ENCODE measurements around the gene SORCS1.

SORCS1 gene

DNA sequence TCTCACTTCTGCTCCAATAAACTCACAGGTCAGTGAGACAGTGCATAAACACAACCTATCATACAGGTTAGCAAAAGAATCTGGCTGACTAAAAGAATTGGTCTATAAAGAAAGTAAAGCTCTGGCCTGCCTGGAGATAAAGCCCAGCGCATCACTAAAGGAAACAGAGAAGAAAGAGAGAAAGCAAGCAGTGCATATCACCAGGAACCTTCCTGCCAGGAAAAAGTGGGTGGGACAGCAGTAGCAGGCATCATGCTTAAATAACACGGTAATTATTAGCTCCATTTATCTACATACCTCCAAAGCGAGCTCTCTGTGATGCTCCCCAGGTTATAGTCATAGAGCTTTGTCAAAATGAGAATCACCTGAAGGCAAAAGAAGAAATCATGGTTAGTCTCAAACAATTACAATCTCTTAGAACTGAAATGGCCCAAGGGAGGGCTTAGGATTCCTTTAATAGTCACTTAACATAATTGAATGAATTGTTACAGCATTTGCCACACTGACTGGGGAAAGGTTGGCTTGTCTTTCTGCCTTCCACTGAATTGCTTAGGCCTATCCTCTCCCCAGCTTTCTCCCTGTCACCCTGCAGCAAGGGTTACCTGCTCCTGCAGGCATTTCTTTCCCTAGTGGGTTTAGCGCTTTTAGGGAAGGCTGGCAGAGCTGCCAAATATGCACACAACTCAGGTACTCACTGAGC, 208.1 kb downstream of the SORCS1 start:
- H3K36me3 ChIP-seq (ENCODE audit: control insufficient read depth in 1 of 2, insufficient read depth in 2 of 2, low read length in 2 of 2), result no peaks in the 10 kb centered on the region
- H3K27ac ChIP-seq (ENCODE audit: low read depth, low read length), result no peak overlapping the region
- peaks cover 0 to 6% of the 10 kb centered on the region in 2 donors for H3K9me3 ChIP-seq (ENCODE audit: control insufficient read depth in 1 of 2, low read length in 2 of 2)
- H3K4me3 ChIP-seq (ENCODE audit: low read depth in 1 of 2, low read length in 2 of 2), result no peak overlapping the region
- peaks cover 0 to 4% of the 10 kb centered on the region in 2 donors for H3K4me1 ChIP-seq (ENCODE audit: control insufficient read depth in 1 of 2, insufficient read depth in 2 of 2, low read length in 2 of 2)
- H3K9ac ChIP-seq (ENCODE audit: low read depth in 1 of 2, low read length in 2 of 2), result no peak overlapping the region
- no peaks in the 10 kb centered on the region for H3K27me3 ChIP-seq (ENCODE audit: control insufficient read depth in 1 of 2, insufficient read depth in 2 of 2, low read length in 2 of 2)

DNA sequence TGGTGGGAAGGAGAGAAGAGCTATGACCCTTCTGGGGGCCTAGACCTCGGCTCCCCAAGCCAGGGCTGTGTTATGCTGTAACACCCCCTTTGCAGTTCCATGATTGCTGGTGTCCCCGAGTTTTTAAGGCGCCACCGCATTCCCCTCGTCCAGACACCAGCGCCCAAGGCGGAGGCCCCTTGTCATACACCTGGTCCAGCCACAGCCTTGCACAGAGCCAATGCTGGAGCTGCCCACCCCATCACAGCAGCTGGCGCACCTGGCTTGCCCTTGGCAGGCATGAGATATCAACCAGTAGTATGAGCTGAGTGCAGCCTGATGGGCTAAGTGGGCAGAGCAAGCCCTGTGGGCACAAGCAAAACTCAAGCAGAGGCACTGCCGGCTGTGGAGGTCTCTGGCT, 209.4 kb downstream of the SORCS1 start:
- no peaks in the 10 kb centered on the region for H3K27me3 ChIP-seq (ENCODE audit: control insufficient read depth in 1 of 2, insufficient read depth in 2 of 2, low read length in 2 of 2)
- H3K4me1 ChIP-seq (ENCODE audit: control insufficient read depth in 1 of 2, insufficient read depth in 2 of 2, low read length in 2 of 2), result peaks cover 0 to 4% of the 10 kb centered on the region in 2 donors
- H3K9me3 ChIP-seq (ENCODE audit: control insufficient read depth in 1 of 2, low read length in 2 of 2), result peaks cover 0 to 6% of the 10 kb centered on the region in 2 donors
- no peak overlapping the region for H3K27ac ChIP-seq (ENCODE audit: low read depth, low read length)
- no peak overlapping the region for H3K4me3 ChIP-seq (ENCODE audit: low read depth in 1 of 2, low read length in 2 of 2)
- H3K9ac ChIP-seq (ENCODE audit: low read depth in 1 of 2, low read length in 2 of 2), result no peak overlapping the region
- H3K36me3 ChIP-seq (ENCODE audit: control insufficient read depth in 1 of 2, insufficient read depth in 2 of 2, low read length in 2 of 2), result no peaks in the 10 kb centered on the region

DNA sequence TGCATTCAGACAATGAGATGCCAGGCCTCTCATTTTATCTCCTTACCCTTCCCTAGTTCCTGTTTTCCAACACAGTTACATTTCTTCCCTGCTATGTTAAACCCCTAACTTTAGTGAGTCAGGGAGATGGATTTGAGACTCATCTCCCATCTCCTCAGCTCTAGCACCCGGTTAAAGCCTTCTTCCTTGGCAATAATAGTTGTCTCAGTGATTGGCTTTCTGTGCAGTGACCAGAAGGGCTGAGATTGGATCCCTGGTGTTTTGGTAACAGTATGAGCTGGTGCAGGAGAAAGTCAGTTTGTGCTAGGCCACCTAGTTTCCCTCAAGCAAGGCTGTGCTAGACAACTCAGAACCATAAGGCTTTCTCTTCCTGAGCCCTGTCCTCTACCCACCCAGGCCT, 212.5 kb downstream of the SORCS1 start:
- no peaks in the 10 kb centered on the region for H3K36me3 ChIP-seq (ENCODE audit: control insufficient read depth in 1 of 2, insufficient read depth in 2 of 2, low read length in 2 of 2)
- no peak overlapping the region for H3K9ac ChIP-seq (ENCODE audit: low read depth in 1 of 2, low read length in 2 of 2)
- peaks cover 0 to 6% of the 10 kb centered on the region in 2 donors for H3K9me3 ChIP-seq (ENCODE audit: control insufficient read depth in 1 of 2, low read length in 2 of 2)
- H3K4me1 ChIP-seq (ENCODE audit: control insufficient read depth in 1 of 2, insufficient read depth in 2 of 2, low read length in 2 of 2), result no peaks in the 10 kb centered on the region
- H3K27me3 ChIP-seq (ENCODE audit: control insufficient read depth in 1 of 2, insufficient read depth in 2 of 2, low read length in 2 of 2), result no peaks in the 10 kb centered on the region
- H3K4me3 ChIP-seq (ENCODE audit: low read depth in 1 of 2, low read length in 2 of 2), result no peak overlapping the region
- no peak overlapping the region for H3K27ac ChIP-seq (ENCODE audit: low read depth, low read length)

DNA sequence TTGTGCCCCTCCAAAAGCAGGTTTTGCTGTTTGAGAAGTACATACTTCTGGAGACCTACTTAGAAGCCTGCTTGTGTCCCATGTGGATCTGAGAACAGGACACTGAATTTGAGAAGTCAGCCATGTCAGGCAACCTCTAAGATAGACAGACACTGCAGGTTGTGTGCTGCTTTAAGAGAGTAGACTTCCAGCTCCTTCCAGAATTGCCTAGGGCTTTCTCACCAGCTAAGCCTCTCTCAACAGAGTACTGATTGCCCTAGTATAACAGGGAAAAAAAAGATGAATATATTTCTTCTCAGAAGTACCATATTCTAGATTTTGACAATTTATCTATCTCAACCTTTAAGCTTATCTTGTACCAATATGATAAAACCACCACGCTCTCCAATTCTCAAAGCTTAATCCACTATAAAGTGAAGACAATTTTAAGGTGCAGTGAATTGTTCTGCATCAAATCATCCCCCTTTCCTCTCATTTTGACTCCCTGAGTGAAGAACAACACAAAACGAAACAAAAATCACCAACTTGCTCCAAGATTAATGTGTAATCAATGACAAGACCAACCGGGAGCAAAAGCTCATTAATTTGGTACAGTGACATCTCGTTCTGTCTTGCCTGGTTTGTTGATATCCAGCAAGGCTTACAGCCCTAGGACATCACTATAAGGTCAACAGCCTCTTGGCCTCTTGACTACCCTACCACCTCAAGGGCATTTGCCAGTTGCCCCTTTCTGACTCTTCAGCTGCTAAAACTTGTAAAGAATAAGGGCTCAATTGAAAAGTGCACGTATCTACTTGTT, 214.6 kb downstream of the SORCS1 start:
- no peak overlapping the region for H3K27ac ChIP-seq (ENCODE audit: low read depth, low read length)
- no peak overlapping the region for H3K9ac ChIP-seq (ENCODE audit: low read depth in 1 of 2, low read length in 2 of 2)
- no peak overlapping the region for H3K4me3 ChIP-seq (ENCODE audit: low read depth in 1 of 2, low read length in 2 of 2)
- H3K9me3 ChIP-seq (ENCODE audit: control insufficient read depth in 1 of 2, low read length in 2 of 2), result peaks cover 0 to 6% of the 10 kb centered on the region in 2 donors
- no peaks in the 10 kb centered on the region for H3K4me1 ChIP-seq (ENCODE audit: control insufficient read depth in 1 of 2, insufficient read depth in 2 of 2, low read length in 2 of 2)
- H3K36me3 ChIP-seq (ENCODE audit: control insufficient read depth in 1 of 2, insufficient read depth in 2 of 2, low read length in 2 of 2), result no peaks in the 10 kb centered on the region
- no peaks in the 10 kb centered on the region for H3K27me3 ChIP-seq (ENCODE audit: control insufficient read depth in 1 of 2, insufficient read depth in 2 of 2, low read length in 2 of 2)

DNA sequence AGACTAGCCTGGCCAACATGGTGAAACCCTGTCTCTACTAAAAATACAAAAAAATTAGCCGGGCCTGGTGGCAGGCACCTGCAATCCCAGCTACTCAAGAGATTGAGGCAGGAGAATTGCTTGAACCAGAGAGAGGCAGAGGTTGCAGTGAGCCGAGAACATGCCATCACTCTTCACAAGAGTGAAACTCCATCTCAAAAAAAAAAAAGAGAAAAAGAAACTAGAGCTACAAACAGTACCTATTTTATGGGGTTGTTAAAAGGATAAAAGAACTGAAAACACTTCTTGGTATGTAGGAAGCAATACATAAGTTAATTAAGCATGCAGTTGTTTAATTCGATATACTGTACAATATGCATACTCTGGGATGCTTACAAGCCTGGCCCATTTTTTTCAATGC, 216.9 kb downstream of the SORCS1 start:
- Histone ChIP-seq H3K4me1 (ENCODE audit: control insufficient read depth in 1 of 2, insufficient read depth in 2 of 2, low read length in 2 of 2) (no peaks in the 10 kb centered on the region), H3K27me3 (ENCODE audit: control insufficient read depth in 1 of 2, insufficient read depth in 2 of 2, low read length in 2 of 2) (no peaks in the 10 kb centered on the region), H3K9ac (ENCODE audit: low read depth in 1 of 2, low read length in 2 of 2) (no peak overlapping the region), H3K27ac (ENCODE audit: low read depth, low read length) (no peak overlapping the region), H3K9me3 (ENCODE audit: control insufficient read depth in 1 of 2, low read length in 2 of 2) (peaks cover 0 to 6% of the 10 kb centered on the region in 2 donors), H3K4me3 (ENCODE audit: low read depth in 1 of 2, low read length in 2 of 2) (no peak overlapping the region), H3K36me3 (ENCODE audit: control insufficient read depth in 1 of 2, insufficient read depth in 2 of 2, low read length in 2 of 2) (no peaks in the 10 kb centered on the region)

DNA sequence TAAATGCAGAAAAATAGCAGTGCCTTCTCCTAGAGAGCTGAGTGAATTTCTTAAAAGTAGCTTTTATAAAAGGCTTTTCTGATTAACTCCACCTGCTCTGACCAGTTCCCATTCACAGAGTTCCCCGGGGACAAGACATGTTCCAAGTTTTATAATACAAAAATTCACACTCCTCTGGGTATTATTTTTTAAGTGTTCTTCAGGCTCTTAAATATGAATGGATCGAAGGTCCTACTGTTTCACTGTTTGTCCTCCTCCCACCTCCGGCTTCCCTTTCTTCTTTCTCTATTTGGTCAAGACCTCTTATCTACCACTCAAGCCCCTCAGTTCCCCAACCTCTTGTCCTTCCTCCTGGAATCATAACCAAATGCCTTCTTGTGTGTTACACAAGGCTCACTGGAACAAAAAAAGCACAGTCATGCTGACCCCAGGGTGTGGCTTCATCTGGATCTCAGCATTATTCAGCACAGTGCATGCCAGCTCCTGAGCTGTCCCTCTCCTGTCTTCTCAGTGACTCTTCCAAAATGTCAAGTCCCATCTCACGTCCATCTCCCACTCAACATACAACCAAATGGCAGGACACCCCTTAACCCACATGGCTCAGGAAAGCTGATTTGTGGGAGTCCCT, 222.4 kb downstream of the SORCS1 start:
- Histone ChIP-seq H3K9me3 (ENCODE audit: control insufficient read depth in 1 of 2, low read length in 2 of 2) (no peaks in the 10 kb centered on the region), H3K27me3 (ENCODE audit: control insufficient read depth in 1 of 2, insufficient read depth in 2 of 2, low read length in 2 of 2) (no peaks in the 10 kb centered on the region), H3K27ac (ENCODE audit: low read depth, low read length) (no peak overlapping the region), H3K4me3 (ENCODE audit: low read depth in 1 of 2, low read length in 2 of 2) (no peak overlapping the region), H3K9ac (ENCODE audit: low read depth in 1 of 2, low read length in 2 of 2) (no peak overlapping the region), H3K4me1 (ENCODE audit: control insufficient read depth in 1 of 2, insufficient read depth in 2 of 2, low read length in 2 of 2) (no peaks in the 10 kb centered on the region), H3K36me3 (ENCODE audit: control insufficient read depth in 1 of 2, insufficient read depth in 2 of 2, low read length in 2 of 2) (no peaks in the 10 kb centered on the region)

DNA sequence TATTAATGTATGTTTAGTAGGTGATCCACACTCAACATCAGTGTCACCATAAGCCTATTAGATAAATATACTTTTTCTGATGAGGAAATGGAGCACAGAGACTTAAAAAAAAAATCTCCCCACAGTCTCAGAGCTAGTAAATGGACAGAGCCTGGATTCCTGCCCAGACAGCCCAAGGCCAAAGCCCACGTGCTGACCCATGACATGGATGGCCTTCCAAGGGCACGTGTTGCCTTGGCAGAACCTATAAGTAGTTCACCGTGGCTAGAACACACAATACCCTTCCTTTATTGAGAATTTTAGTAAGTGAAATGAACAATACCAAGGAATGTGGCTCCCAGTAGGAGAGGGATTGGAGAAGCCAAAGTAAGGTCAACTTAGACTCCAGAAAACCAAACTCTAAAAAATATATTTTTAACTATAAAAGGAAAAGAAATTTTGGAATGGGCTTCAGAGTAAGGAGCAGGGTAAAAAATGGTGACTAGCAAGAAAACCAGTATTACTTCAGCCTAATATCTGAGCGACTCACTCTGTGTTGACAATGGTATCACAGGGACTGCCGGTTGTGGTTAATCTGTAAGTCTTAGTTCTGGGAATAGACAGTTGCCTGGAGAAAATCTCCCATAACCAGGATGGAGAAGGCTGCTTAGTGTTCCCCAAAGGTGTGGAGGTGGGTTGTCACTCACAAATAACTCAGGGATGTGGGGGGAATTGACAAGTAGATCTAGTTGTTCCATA, 223.0 kb downstream of the SORCS1 start:
- no peaks in the 10 kb centered on the region for H3K36me3 ChIP-seq (ENCODE audit: control insufficient read depth in 1 of 2, insufficient read depth in 2 of 2, low read length in 2 of 2)
- no peaks in the 10 kb centered on the region for H3K4me1 ChIP-seq (ENCODE audit: control insufficient read depth in 1 of 2, insufficient read depth in 2 of 2, low read length in 2 of 2)
- no peak overlapping the region for H3K4me3 ChIP-seq (ENCODE audit: low read depth in 1 of 2, low read length in 2 of 2)
- no peaks in the 10 kb centered on the region for H3K9me3 ChIP-seq (ENCODE audit: control insufficient read depth in 1 of 2, low read length in 2 of 2)
- H3K9ac ChIP-seq (ENCODE audit: low read depth in 1 of 2, low read length in 2 of 2), result no peak overlapping the region
- H3K27ac ChIP-seq (ENCODE audit: low read depth, low read length), result no peak overlapping the region
- no peaks in the 10 kb centered on the region for H3K27me3 ChIP-seq (ENCODE audit: control insufficient read depth in 1 of 2, insufficient read depth in 2 of 2, low read length in 2 of 2)

DNA sequence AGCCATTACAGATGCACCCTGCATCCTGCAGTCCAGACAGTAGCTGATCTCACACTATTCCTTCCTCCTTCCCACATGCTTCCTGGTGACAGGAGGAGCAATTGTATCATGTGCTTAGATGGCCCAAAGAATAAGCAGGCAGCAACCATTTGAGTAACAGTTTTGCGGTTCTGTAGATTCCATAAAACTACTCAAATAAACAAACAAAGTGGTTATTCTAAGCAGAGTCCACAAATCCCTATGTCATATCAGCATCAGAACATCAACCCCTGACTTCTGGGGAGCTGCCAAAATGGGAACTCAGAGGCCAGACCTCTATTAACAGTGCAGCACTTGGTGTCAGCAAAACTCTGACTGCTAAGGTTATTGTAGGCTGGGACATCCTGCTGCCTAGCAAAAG, 226.0 kb downstream of the SORCS1 start:
- Histone ChIP-seq H3K9ac (ENCODE audit: low read depth in 1 of 2, low read length in 2 of 2) (no peak overlapping the region), H3K4me3 (ENCODE audit: low read depth in 1 of 2, low read length in 2 of 2) (no peak overlapping the region), H3K27ac (ENCODE audit: low read depth, low read length) (no peak overlapping the region), H3K27me3 (ENCODE audit: control insufficient read depth in 1 of 2, insufficient read depth in 2 of 2, low read length in 2 of 2) (no peaks in the 10 kb centered on the region), H3K9me3 (ENCODE audit: control insufficient read depth in 1 of 2, low read length in 2 of 2) (no peaks in the 10 kb centered on the region), H3K4me1 (ENCODE audit: control insufficient read depth in 1 of 2, insufficient read depth in 2 of 2, low read length in 2 of 2) (no peaks in the 10 kb centered on the region), H3K36me3 (ENCODE audit: control insufficient read depth in 1 of 2, insufficient read depth in 2 of 2, low read length in 2 of 2) (no peaks in the 10 kb centered on the region)

DNA sequence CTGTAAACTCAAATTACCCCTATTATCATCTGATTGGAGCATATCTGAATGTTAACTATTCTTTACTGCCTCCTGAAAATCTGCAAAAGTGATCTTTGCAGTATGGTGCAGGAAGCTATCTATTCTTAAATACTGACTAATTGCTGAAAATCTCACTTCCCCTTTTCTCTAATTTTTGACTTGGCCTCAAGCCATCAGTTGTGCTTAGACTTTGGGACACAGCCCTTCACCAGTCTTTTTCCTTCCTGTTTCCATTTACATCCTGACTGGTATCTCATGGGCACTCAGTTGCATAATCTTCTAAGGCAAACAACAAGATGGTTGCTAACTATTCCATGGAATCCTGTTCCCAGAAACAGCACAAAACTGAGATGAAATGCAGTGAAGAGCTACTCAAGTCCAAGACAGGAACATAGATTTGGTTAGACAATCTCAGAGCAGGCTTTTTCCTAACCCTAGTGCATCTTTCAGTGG, 228.5 kb downstream of the SORCS1 start:
- H3K27me3 ChIP-seq (ENCODE audit: control insufficient read depth in 1 of 2, insufficient read depth in 2 of 2, low read length in 2 of 2), result no peaks in the 10 kb centered on the region
- no peak overlapping the region for H3K27ac ChIP-seq (ENCODE audit: low read depth, low read length)
- no peaks in the 10 kb centered on the region for H3K36me3 ChIP-seq (ENCODE audit: control insufficient read depth in 1 of 2, insufficient read depth in 2 of 2, low read length in 2 of 2)
- no peaks in the 10 kb centered on the region for H3K9me3 ChIP-seq (ENCODE audit: control insufficient read depth in 1 of 2, low read length in 2 of 2)
- no peak overlapping the region for H3K9ac ChIP-seq (ENCODE audit: low read depth in 1 of 2, low read length in 2 of 2)
- H3K4me1 ChIP-seq (ENCODE audit: control insufficient read depth in 1 of 2, insufficient read depth in 2 of 2, low read length in 2 of 2), result no peaks in the 10 kb centered on the region
- H3K4me3 ChIP-seq (ENCODE audit: low read depth in 1 of 2, low read length in 2 of 2), result no peak overlapping the region
